ENCODE measurements around the gene HES1.

Gene HES1

DNA sequence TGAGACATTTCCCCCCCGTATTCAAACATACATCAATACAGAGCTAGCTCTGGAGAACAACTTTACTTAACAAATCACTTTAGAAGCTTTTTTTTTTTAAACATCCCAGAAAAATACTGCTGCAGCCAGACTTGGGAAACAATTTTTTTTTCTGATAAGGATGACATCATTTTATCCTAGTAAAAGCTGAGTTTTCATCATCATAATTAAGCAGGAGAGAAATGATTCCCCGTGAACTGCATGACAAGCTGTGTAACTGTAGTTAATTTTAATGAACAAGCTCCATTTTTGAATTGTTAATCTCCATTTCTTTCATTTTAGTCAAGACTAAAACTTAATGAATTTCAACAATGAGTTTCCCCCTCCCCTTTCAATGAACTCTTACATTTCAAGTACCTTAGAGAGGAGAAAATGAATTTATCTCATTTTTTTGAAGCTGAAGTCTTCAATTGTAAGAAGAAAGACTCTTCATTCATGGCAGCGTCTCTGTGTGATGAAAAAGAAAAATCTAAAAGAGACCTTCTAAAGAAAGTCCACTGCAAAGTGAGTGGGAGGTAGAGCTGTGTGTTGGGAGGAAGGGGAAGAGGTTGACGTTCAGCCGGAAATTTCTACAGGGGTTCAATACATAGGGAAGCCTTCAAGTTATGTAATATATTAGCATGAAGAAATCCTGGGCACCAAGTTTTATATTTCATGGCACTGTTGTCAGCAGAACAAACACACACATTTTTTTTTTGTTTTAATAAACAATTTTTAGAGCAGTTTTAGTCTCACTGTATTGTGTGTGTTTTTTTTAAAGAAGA lies 31.7 kb downstream of the HES1 start:
- DNase-seq (ENCODE audit: low spot score), result no peak

DNA sequence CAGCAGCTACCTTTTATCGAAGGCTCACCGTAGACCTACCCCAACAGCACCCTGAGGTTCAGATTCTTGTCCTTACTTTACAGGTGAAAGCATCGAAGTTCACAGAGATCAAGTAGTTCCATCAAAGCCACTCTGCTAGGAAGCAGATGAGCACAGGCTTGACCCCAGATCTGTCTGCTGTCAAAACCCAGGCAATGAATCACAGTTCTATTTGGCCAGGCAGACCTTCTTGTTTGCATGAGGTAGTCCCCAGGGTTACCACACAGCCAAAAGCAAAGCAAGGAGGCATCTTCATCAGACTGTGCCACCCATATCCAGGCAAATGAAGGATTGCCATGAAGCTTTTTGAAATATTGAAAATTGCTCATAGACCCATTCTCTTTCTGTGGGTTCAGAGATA lies 33.0 kb downstream of the HES1 start:
- DNase-seq (ENCODE audit: low spot score), result no peak

DNA sequence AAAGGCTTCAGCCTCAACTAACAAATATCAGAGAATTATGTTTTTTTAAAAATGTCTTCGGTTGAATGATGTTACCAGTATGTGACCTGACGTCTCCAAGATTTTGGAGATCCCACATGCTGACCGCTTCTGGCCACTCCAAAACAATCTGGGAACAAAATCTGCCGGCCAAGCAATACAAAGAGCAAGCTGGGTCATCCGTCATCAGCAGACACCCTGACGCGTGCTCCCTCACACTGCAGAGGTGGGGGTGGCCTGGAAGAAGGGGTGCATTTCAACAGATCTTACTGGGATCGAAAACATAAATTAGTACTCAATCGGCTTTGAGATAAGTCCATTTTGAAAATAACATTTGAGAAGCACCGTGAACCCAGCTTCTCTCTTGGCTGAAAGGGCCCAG lies 33.6 kb downstream of the HES1 start:
- DNase-seq (ENCODE audit: low spot score), result no peak

DNA sequence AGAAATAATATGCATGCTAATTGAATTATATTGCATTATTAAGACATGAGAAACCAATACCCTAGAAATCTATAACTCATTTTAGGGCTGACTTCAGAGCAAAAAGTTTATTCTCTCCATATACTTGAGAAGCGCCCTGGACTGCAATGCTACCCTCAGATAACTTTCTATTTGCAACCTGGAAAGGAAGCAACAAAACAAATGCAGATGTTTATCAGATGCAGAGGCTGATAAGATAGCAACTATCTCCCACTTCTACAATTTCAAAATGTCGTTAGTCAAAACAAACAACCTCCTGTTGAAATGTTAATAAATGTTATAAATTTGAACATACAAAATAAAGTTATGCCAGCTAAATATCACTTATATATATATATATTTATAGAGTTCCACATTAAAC lies 34.8 kb downstream of the HES1 start:
- no peak for DNase-seq (ENCODE audit: low spot score)

DNA sequence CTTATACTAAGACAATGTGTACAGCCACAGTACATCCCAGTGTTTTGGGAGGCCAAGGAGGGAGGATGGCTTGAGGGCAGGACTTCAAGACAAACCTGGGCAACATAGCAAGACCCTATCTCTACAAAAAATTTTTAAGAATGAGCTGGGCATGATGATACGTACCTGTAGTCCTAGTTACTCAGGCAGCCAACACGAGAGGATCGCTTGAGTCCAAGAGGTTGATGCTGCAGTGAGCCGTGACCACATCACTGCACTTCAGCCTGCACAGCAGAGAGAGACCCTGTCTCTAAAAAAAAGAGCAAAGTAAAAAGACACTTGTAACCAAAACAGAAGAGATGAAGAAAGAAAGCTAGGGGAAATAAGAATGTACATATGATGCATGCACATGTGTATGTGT lies 38.5 kb downstream of the HES1 start:
- DNase-seq (ENCODE audit: low spot score), result no peak

DNA sequence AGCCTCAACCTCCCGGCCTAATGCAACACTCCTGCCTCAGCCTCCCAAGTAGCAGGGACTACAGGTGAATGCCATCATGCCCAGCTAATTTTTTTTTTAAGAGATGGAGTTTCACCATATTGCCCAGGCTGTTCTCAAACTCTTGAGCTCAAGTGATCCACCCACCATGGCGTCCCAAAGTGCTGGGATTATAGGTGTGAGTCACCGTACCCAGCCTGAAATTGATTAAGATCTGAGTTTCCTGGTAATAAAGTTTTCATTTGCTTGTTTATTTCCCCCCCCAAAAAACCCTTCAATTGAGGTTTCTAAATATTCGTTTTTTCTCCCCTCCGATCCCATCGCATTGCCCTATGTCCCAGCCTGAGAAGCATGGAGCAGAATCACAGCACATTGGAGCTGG lies 39.0 kb downstream of the HES1 start:
- no peak for DNase-seq (ENCODE audit: low spot score)

DNA sequence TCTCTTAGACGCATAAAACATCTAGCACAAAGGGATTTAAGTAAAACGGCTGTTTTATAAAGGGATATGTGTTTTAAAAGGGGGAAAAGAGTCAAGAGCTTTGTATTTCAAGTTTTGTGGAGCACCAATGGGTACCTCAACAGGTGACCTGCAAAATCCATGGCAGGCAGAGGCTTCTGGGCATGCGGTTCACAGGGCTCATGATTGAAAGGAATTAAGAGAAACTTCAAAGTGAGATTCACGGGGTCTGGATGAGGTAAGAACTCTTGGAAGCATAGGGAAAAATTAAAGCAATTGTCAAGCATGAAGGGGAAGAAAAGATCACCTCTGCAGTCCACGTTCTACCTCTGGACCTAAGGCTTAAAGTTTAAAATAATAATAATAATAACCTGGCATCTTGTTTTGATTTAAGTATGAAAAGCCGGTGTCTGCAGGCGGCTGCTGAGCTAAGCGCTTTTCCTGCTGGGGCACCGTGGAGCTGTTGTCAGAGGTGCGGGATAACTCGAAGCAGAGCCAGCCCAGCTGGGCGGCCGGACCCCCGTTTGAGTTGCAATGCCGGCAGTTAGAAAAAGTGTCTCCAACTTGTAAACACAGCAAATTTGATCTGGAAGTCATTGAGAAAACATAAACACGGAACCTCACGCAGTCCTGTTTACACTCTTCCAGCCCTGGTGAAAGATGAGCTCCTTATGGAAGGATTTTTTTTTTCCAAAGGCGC lies 40.5 kb downstream of the HES1 start:
- no peak for DNase-seq (ENCODE audit: low spot score)

DNA sequence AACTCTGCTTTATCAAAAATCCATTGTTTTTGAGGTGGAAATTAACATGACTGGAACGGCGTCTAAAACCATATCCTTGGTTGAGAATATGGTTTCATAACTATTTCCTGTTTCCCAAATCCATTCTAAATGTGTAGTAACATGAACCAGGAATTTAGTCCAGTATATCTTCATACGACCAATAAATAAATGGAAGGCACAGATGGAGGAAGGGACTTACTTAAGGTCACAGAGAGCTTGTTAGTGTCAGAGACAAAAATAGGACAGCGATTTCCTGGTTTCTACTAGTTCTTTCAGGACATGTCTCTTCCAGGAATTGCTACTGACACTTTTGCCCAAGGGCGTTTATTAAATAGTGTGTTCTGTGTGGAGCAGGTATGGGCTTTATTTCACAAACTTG lies 41.2 kb downstream of the HES1 start:
- DNase-seq (ENCODE audit: low spot score), result no peak

DNA sequence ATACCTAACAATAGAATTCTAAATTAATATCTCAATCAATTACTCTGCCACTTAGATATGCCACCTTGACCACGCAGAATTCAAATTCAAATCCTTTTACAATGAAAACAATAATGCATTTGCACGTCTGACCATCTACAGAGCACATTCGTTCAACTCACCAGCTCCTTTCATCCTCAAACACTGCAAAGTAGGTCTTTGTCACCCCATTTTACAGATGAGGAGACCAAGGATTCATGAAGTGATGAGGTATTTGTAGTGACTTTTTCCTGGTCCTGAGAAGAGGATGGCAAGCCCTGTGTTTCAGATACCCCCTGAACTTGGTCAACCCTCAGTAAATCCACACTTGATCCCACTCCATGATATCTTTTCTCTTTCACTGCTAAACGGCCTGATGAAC lies 42.2 kb downstream of the HES1 start:
- no peak for DNase-seq (ENCODE audit: low spot score)

DNA sequence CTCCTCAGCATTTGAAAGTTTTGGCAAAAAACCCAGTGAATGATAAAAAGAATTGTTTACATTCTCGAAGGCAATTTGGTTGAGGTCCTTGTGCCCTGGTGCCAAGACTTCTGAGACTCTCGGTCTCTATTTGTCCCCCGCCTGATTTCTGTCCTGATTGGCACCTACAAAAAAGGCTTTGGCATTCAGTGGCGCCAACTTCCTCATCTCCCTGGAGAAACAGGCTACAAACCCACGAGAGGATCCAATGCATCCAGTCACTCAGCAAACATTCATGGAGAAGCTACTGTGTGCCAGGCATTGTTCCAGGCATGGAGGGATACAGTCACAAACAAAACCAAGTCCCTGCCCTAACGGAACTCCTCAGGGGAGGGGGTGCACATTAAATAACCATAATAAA lies 42.7 kb downstream of the HES1 start:
- DNase-seq (ENCODE audit: low spot score), result no peak

DNA sequence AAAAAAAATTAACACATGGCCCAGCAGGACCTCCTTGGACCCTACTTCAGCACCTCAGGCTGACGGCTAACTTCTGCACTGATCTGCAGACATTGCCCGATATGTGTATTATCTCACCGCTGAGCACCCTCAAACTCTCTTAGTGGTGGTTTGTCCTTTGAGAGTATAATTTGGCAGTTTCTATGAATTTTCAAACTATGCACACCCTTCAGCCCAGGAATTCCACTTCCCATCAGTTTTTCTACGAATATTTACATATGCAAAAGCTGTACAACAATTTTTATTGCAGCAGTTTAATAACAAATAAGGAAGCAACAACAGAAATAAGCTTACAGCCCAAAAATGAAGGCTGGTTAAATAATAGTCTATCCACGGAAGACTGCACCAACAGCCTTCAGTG lies 44.6 kb downstream of the HES1 start:
- no peak for DNase-seq (ENCODE audit: low spot score)

DNA sequence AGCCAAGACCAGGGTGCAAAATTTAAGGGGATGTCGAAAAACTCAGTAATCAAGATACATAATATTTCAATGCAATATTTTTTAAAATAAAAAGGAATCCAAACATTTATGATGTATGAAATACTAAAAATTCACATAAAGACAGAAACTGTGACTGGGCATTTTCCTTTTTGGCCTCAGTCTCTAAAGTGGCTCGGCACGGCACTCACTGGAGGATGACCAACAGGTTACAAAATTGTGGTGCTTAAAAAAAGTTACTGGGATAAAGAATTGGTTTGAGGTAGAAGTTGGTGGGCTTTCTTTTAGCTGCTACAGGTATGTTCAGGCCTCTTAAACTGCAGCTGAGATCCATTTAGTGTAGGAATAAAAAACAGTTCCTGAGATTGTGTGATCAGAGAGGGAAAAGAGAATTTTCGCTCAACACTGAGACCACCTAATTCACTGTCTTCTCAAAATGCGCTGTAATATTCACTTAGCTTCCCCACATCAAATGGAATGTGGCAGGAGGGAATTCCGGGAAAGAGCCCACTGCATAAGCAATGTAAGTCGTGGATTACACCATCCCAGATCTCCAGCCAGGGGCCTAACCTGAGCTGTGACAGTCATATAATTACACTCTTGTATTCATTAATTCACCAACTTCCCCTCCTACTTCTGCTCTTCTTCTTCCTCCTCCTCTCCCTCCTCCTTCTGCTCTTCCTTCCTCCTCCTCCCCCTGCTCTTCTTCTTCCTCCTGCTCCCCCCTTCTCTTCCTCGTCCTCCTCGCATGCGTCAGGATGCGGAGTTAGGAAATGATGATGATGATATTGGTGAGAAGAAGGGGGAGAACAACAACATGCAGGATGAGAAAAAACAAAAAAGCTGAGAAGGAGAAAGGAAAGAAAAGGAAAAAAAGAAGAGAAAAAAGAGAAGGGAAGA lies 45.9 kb downstream of the HES1 start:
- no peak for DNase-seq (ENCODE audit: low spot score)

DNA sequence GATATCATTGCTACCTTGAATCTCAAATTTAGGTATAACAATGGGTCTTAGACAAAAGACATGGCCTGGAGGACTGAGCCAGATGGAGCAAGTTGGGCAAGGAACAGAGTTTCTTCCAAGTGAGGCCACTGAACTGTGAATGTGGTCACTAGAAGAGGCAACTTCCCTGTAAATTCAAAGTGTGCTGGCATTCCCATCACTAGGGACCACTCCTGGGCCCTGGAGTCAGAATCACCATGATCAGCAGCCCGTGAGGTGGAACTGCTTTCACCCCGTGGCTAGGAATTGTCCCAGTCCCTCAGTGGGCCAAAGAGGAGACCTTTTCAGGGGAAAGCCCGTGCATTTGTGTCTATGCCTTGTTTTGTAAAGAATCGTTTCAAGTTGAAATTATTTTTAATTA lies 47.3 kb downstream of the HES1 start:
- DNase-seq (ENCODE audit: low spot score), result no peak

DNA sequence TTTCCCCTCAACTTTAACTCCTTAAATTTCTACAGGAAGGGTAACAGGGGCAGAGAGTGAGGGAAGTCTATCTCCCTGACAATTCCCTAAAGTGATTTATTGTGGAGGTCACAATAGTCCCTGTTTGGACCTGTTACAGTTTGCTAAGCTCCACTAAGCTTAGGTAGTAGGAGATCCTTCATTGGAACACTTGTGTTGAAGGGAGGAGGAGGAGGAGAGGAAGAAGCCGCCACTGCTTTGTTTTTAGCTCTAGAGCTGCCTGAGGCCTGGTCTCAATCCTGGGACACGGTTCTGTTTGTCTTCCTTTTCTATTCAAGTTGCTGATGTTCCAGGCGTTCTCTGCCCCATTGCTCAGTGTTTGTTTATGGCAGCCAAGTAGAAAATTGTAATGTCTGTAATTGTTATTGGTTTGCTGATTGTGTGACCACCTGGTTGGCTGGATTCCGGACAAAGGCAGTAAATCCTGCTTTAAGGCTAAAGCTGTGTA lies 48.4 kb downstream of the HES1 start:
- DNase-seq (ENCODE audit: low spot score), result no peak

DNA sequence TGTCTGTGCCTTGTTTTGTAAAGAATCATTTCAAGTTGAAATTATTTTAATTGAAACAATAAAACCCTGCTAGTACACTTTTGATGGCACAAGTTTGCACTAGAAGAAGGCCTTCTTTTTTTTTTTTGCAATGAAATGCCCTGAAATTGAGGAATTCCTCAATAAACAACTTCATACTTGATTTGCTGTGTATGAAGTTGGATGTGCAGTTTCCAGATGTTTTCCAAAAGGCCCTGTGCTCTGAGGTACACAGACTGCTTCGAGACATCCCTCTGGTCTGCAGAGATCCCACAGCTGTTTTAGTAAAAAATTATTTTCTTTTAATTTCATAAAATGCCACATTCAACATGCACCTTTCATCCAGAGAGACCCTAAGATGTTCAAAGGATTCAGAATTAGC lies 48.9 kb downstream of the HES1 start:
- DNase-seq (ENCODE audit: low spot score), result no peak

DNA sequence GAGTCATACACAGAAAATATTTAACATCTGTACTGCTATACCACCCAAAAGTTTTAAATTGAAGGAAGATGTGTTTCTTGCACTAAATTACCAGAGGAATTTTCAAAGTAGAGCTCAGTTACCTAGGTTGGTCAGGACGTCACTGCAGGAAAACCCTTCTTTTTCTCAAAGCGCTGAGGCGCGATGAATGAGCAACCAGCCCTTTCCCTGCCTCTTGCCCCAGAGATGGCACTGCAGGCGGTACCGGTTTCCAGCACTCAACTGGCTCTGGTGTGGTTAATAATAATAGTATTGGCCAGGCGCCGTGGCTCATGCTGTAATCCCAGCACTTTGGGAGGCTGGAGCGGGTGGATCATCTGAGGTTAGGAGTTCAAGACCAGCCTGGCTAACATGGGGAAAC lies 49.3 kb downstream of the HES1 start:
- no peak for DNase-seq (ENCODE audit: low spot score)

DNA sequence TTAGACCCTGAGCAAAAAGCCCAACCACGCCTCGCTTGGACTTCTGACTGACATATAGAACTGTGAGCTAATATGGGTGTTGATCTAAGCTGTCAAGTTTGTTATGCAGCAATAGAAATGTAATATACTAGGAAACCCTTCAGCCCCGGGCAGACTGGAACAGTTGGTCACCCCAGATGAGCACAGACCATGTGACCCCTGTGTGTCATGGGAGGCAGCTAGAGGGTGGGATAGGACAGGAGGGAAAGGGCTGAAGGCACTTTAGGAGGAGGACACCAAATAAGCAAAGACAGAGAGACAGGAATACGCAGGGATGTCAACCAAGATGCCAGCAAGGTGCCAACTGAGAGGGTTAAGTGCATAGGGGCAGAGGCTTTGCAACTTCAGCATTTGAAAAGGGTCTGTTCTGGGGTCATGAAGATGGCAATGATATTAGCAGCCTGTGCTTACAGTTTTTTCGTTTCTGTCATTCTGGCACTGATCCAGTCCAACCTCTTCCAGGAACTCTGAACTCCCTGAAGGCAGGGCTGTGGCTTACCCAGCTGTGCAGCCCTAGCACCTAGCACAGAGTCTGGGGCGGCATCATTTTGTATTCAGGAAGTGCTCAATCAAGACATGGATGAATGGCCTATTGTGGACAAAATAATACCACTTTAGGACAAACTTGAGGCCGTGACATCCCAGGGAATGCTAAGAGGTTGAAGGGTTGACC lies 51.4 kb downstream of the HES1 start:
- no peak for DNase-seq (ENCODE audit: low spot score)

Data from GM03348 (cell line).